OCI-LY3 (cell line): ENCODE measurements around the gene EML1.

Source experiments
- H2AFZ ChIP-seq: fragments of 200-600, 300-600 bp; shearing (Covaris generic); 2 replicates; pipeline ENCODE4 v1.6.0; 2014; ENCODE audit warnings: antibody characterized with exemption, low read depth, low read length
- H3K27ac ChIP-seq: fragments of 200-600, 300-600 bp; sonication (generic); 2 replicates; pipeline ENCODE4 v1.5.1; 2014; ENCODE audit warnings: mild to moderate bottlenecking, low read length, moderate library complexity, mixed read lengths
- H3K27me3 ChIP-seq: fragments of 200-600, 300-600 bp; sonication (generic); 2 replicates; pipeline ENCODE4 v1.6.1; 2014; ENCODE audit warnings: low read depth, low read length, mixed read lengths
- H3K36me3 ChIP-seq: fragments of 200-600, 300-600 bp; sonication (generic); replicated peaks from 2 replicates; pipeline ENCODE3; 2014; ENCODE audit warnings: low read depth, low read length, mixed read lengths
- H3K4me1 ChIP-seq: fragments of 300-600, 200-600 bp; sonication (generic); 2 replicates; pipeline ENCODE4 v1.6.1; 2014; ENCODE audit warnings: low read length, mixed read lengths
- H3K4me2 ChIP-seq: fragments of 200-600, 300-600 bp; sonication (generic); 2 replicates; pipeline ENCODE4 v1.6.1; 2014; ENCODE audit warnings: low read length, mixed read lengths
- H3K4me3 ChIP-seq: fragments of 300-600, 200-600 bp; sonication (generic); 2 replicates; pipeline ENCODE4 v1.5.1; 2014; ENCODE audit warnings: antibody characterized with exemption, mild to moderate bottlenecking, low read length, moderate library complexity
- H3K79me2 ChIP-seq: fragments of 300-600, 200-600 bp; shearing (Covaris generic); 2 replicates; pipeline ENCODE4 v1.6.1; 2014; ENCODE audit warnings: mild to moderate bottlenecking, low read length, mixed read lengths
- H3K9ac ChIP-seq: fragments of 300-600, 200-600 bp; shearing (Covaris generic); 2 replicates; pipeline ENCODE4 v1.6.0; 2014; ENCODE audit warnings: mild to moderate bottlenecking, low read length, moderate library complexity
- H3K9me3 ChIP-seq: fragments of 200-600, 300-600 bp; shearing (Covaris generic); 2 replicates; pipeline ENCODE4 v1.6.1; 2014; ENCODE audit warnings: low read length, mixed read lengths; ENCODE audit not compliant: insufficient read depth
- H4K20me1 ChIP-seq: fragments of 200-600, 300-600 bp; sonication (generic); 2 replicates; pipeline ENCODE4 v1.6.1; 2016; ENCODE audit warnings: low read length, mixed read lengths; ENCODE audit not compliant: insufficient read depth
- EZH2phosphoT487 ChIP-seq: fragments of 200-600 bp; shearing (Covaris generic); IDR thresholded peaks from 2 replicates; pipeline ENCODE4 v1.6.1; 2018; ENCODE audit warnings: antibody characterized with exemption, mixed run types, low read depth
- TF ChIP-seq, protein P1 (sequence below): fragments of 200-600, 300-600 bp; sonication (generic); IDR thresholded peaks from 2 replicates; pipeline ENCODE4 v1.5.1; 2014; ENCODE audit warnings: antibody characterized with exemption, low read length, low read depth

Gene EML1

DNA sequence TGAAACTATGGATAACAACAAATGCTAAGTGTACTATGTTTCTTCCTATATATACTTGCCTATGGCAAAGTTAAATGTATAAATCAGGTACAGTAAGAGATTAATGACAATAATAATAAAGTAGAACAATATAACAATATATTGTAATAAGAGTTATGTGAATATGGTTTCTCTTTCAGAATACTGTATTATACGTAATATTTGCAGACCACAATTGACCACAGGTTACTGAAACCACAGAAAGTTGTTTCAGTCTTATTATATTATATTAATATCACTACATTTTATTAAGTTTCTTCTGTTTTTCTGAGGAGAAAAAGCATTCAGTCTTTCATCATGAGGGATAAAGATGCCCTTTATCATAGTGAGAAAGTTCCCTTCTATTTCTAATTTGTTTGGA lies 131.2 kb downstream of the EML1 start:
- H3K4me2 ChIP-seq, result no peak overlapping the region
- H3K27me3 ChIP-seq, result no peaks in the 10 kb centered on the region
- no peak overlapping the region for H3K4me3 ChIP-seq
- no peak overlapping the region for H3K27ac ChIP-seq
- no peak overlapping the region for H2AFZ ChIP-seq
- H3K36me3 ChIP-seq, result peaks cover 38% of the 10 kb centered on the region
- TF ChIP-seq, protein P1, sequence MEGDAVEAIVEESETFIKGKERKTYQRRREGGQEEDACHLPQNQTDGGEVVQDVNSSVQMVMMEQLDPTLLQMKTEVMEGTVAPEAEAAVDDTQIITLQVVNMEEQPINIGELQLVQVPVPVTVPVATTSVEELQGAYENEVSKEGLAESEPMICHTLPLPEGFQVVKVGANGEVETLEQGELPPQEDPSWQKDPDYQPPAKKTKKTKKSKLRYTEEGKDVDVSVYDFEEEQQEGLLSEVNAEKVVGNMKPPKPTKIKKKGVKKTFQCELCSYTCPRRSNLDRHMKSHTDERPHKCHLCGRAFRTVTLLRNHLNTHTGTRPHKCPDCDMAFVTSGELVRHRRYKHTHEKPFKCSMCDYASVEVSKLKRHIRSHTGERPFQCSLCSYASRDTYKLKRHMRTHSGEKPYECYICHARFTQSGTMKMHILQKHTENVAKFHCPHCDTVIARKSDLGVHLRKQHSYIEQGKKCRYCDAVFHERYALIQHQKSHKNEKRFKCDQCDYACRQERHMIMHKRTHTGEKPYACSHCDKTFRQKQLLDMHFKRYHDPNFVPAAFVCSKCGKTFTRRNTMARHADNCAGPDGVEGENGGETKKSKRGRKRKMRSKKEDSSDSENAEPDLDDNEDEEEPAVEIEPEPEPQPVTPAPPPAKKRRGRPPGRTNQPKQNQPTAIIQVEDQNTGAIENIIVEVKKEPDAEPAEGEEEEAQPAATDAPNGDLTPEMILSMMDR, result no peak
- TF ChIP-seq EZH2phosphoT487, result no peak
- H3K9ac ChIP-seq, result no peak overlapping the region
- H4K20me1 ChIP-seq, result no peaks in the 10 kb centered on the region
- H3K79me2 ChIP-seq, result no peaks in the 10 kb centered on the region
- H3K9me3 ChIP-seq, result no peaks in the 10 kb centered on the region
- no peaks in the 10 kb centered on the region for H3K4me1 ChIP-seq

- H2AFZ ChIP-seq, result no peak overlapping the region
- no peak overlapping the region for H3K27ac ChIP-seq
- H3K9me3 ChIP-seq, result no peaks in the 10 kb centered on the region
- no peaks in the 10 kb centered on the region for H3K27me3 ChIP-seq
- no peak overlapping the region for H3K4me3 ChIP-seq
- TF ChIP-seq, protein P1, result no peak
- no peak for TF ChIP-seq EZH2phosphoT487
- H3K4me1 ChIP-seq, result peaks cover 9% of the 10 kb centered on the region
- H4K20me1 ChIP-seq, result no peaks in the 10 kb centered on the region
- H3K79me2 ChIP-seq, result no peaks in the 10 kb centered on the region
- no peak overlapping the region for H3K9ac ChIP-seq
- H3K36me3 ChIP-seq, result peaks cover 36% of the 10 kb centered on the region
- H3K4me2 ChIP-seq, result no peak overlapping the region
These were observed 132.3 kb downstream of the EML1 start for GRCh38 chr14:99925471-99925870.

GRCh38 chr14:99928963-99929362 lies 135.8 kb downstream of the EML1 start:
- no peak overlapping the region for H3K4me3 ChIP-seq
- H3K27ac ChIP-seq, result no peak overlapping the region
- no peaks in the 10 kb centered on the region for H3K79me2 ChIP-seq
- H3K9me3 ChIP-seq, result no peaks in the 10 kb centered on the region
- no peak overlapping the region for H2AFZ ChIP-seq
- peaks cover 22% of the 10 kb centered on the region for H3K4me1 ChIP-seq
- peaks cover 17% of the 10 kb centered on the region for H3K36me3 ChIP-seq
- H3K9ac ChIP-seq, result no peak overlapping the region
- no peaks in the 10 kb centered on the region for H3K27me3 ChIP-seq
- H3K4me2 ChIP-seq, result no peak overlapping the region
- no peaks in the 10 kb centered on the region for H4K20me1 ChIP-seq
- TF ChIP-seq, protein P1, result no peak
- no peak for TF ChIP-seq EZH2phosphoT487

DNA sequence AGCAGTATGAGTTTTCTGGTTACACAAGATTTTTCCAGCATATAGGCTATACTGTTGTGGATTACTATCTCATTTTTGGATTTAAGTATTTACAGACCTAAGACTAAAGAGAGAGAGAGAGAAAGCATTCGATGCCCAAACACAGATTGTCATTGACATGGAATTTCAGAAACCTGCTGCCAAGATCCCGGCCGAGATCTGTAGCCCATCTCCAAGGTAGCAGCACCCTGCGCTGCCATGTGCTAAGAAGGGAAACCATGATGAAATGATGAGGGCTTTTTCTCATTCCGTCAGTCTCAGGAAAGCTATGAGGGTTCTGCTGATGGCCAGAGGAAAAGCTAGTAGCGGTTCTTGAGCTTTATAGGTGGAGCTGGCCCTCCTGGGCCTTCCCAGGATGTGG lies 136.4 kb downstream of the EML1 start:
- no peak overlapping the region for H2AFZ ChIP-seq
- H3K79me2 ChIP-seq, result no peaks in the 10 kb centered on the region
- H3K36me3 ChIP-seq, result peaks cover 17% of the 10 kb centered on the region
- no peaks in the 10 kb centered on the region for H4K20me1 ChIP-seq
- no peak overlapping the region for H3K4me3 ChIP-seq
- no peak overlapping the region for H3K27ac ChIP-seq
- TF ChIP-seq, protein P1, result no peak
- no peak for TF ChIP-seq EZH2phosphoT487
- no peaks in the 10 kb centered on the region for H3K27me3 ChIP-seq
- no peak overlapping the region for H3K4me2 ChIP-seq
- H3K9ac ChIP-seq, result no peak overlapping the region
- peaks cover 22% of the 10 kb centered on the region for H3K4me1 ChIP-seq
- H3K9me3 ChIP-seq, result no peaks in the 10 kb centered on the region
